ENCODE results near the gene PLCL1. TPM values are rescaled to one million over a fixed set of nuclear protein-coding genes. Genes with fewer than 3 reads are reported as not detected.

The PLCL1 gene
- total and polyA plus RNA-seq, 2 donors (not counting 3 experiments of a cell fraction or from before 2014, with no cell fraction given): 0.79 to 3.4 TPM

DNA sequence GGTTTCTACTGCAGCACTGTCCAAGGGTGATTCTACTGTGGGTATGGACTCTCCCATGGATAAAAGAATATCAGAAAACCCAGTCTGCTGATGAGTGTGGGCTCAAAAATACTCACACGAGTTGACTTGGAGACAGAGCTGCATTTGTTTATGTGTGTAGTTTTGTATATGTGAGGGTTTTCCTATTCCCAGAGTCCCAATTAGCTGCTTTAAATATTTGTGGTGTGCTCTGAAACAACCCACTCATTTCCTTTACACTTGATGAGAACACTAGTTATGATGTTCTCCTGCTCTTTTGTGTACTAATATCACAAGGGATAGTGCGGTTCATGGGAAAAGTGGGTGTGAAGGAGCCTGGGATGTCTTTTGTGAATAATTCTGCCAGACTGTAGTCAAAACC is 337.3 kb downstream of the PLCL1 start:
- no peak overlapping the region for H2AFZ ChIP-seq (ENCODE audit: low read depth, low read length)
- H3K9ac ChIP-seq (replicated peaks; ENCODE audit: extremely low read depth, insufficient read depth, low read length): no peak overlapping the region
- TF ChIP-seq JUN (IDR thresholded peaks at IDR 0.05; ENCODE audit: borderline replicate concordance, insufficient read depth, insufficient read length, low read depth): no peak
- no peak for TF ChIP-seq MYC (IDR thresholded peaks at IDR 0.05; ENCODE audit: low read depth, low read length)
- no peak for TF ChIP-seq POLR2AphosphoS5 (IDR thresholded peaks at IDR 0.05; ENCODE audit: insufficient read depth, low read depth, low read length)
- no peak for TF ChIP-seq CTCF (IDR thresholded peaks at IDR 0.05; ENCODE audit: extremely low read depth in 1 of 2, insufficient read depth in 1 of 2, low read depth in 1 of 2, low read length in 2 of 2)
- no peak for TF ChIP-seq GATA2 (IDR thresholded peaks at IDR 0.05; ENCODE audit: insufficient read depth, insufficient read length, low read depth, low read length)
- TF ChIP-seq, protein P1, sequence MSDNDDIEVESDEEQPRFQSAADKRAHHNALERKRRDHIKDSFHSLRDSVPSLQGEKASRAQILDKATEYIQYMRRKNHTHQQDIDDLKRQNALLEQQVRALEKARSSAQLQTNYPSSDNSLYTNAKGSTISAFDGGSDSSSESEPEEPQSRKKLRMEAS (IDR thresholded peaks at IDR 0.05; ENCODE audit: insufficient read depth, insufficient read length): no peak
- TF ChIP-seq POLR2A (IDR thresholded peaks at IDR 0.05; ENCODE audit: low read depth, low read length): no peak
- TF ChIP-seq FOS (IDR thresholded peaks at IDR 0.05; ENCODE audit: borderline replicate concordance, insufficient read depth, low read length): no peak
- TF ChIP-seq EZH2 (IDR thresholded peaks at IDR 0.05; ENCODE audit: borderline replicate concordance, low read depth, low read length, severe bottlenecking): no peak
- H4K20me1 ChIP-seq (replicated peaks; ENCODE audit: control insufficient read depth, extremely low read depth, insufficient read depth, low read length): no peaks in the 10 kb centered on the region
- DNase-seq (ENCODE audit: low read depth, low spot score) (no peak), FAIRE-seq (no peak)
- no peaks in the 10 kb centered on the region for H3K36me3 ChIP-seq (ENCODE audit: control insufficient read depth in 2 of 2, extremely low read depth in 1 of 2, insufficient read depth in 2 of 2, low read length in 2 of 2)
- no TSS peak for BruUV-seq (replicated peaks)
- ChIA-PET CTCF (no interaction called here), POLR2A (no interaction called here)
- intact Hi-C loops (cut with micrococcal nuclease) (no loop called here), dilution Hi-C loops (cut with MboI; ENCODE audit: extremely low pct_ligation_motif_present, low sequenced_read_pairs) (no loop called here)
- no peak overlapping the region for H3K27ac ChIP-seq (ENCODE audit: insufficient read depth, low read depth, low read length)
- H3K9me3 ChIP-seq (replicated peaks; ENCODE audit: control insufficient read depth, insufficient read depth, low read length): no peaks in the 10 kb centered on the region
- H3K4me3 ChIP-seq (replicated peaks in 1 of 3; ENCODE audit: insufficient read depth in 1 of 3, low read depth in 1 of 3, low read length in 3 of 3): no peak overlapping the region
- no peaks in the 10 kb centered on the region for H3K79me2 ChIP-seq (ENCODE audit: control insufficient read depth, insufficient read depth, low read length)
- H3K4me1 ChIP-seq (ENCODE audit: control insufficient read depth, extremely low read depth, insufficient read depth, low read length): no peaks in the 10 kb centered on the region
- no peaks in the 10 kb centered on the region for H3K9me1 ChIP-seq (replicated peaks; ENCODE audit: control insufficient read depth, extremely low read depth, insufficient read depth, low read length)
- no peaks in the 10 kb centered on the region for H3K27me3 ChIP-seq (ENCODE audit: control insufficient read depth in 2 of 2, insufficient read depth in 2 of 2, low read length in 2 of 2)
- no peak overlapping the region for H3K4me2 ChIP-seq (ENCODE audit: insufficient read depth, low read length)
